Esophagus muscularis mucosa (tissue), 4 donors: Measurements from ENCODE around the gene RFXANK. TPM values are rescaled to one million over a fixed set of nuclear protein-coding genes. Genes with fewer than 3 reads are reported as not detected.
"Not testable (repeated sequence)": the region's sequence is repeated elsewhere in the genome, so short reads cannot be mapped to it uniquely, and the experiment has no call there.

ENCODE experiments used
- DNase-seq: peaks from one replicate; pipeline ENCODE4 v3.0.0-alpha.2; 2017; ENCODE audit errors: extremely low spot score
- H3K27ac ChIP-seq, 4 donors: fragments of 200-600 bp; sonication (generic); replicated peaks in 1 of 4; 1 replicate in 3 of 4; 2 replicates in 1 of 4; pipeline ENCODE4 v1.5.1; 2016 to 2019; ENCODE audit warnings: mild to moderate bottlenecking in 1 of 4
- H3K27me3 ChIP-seq, 4 donors: fragments of 200-600 bp; sonication (generic); one replicate each; pipeline versions ENCODE4 v1.5.1 to v1.6.0; 2016 to 2019
- H3K36me3 ChIP-seq, 4 donors: fragments of 200-600 bp; sonication (generic); one replicate each; pipeline ENCODE4 v1.5.1; 2016 to 2019
- H3K4me1 ChIP-seq, 4 donors: fragments of 200-600 bp; sonication (generic); one replicate each; pipeline ENCODE4 v1.5.1; 2016 to 2019
- H3K4me3 ChIP-seq, 4 donors: fragments of 200-600 bp; sonication (generic); 1 replicate in 2 of 4; 2 replicates in 2 of 4; pipeline ENCODE4 v1.5.1; 2016 to 2019; ENCODE audit warnings: mild to moderate bottlenecking in 4 of 4, moderate library complexity in 1 of 4
- H3K9me3 ChIP-seq, 4 donors: fragments of 200-600 bp; sonication (generic); 1 replicate in 3 of 4; 2 replicates in 1 of 4; pipeline ENCODE4 v1.5.1; 2016 to 2019
- CTCF ChIP-seq, 3 experiments: fragments of 200-600 bp in 2 of 3; fragments of 450-650 bp in 1 of 3; sonication (generic) in 2 of 3; IDR thresholded peaks; one replicate each; pipeline ENCODE4 v1.5.1; 2017 to 2019; ENCODE audit warnings: antibody characterized with exemption in 3 of 3, mild to moderate bottlenecking in 2 of 3, moderate library complexity in 1 of 3
- EP300 ChIP-seq: sonication (generic); formaldehyde crosslinking; IDR thresholded peaks from one replicate; pipeline ENCODE4 v1.6.1; 2017; ENCODE audit warnings: antibody characterized with exemption
- POLR2A ChIP-seq: fragments of 450-650 bp; IDR thresholded peaks from one replicate; pipeline ENCODE4 v1.6.1; 2017; ENCODE audit warnings: antibody characterized with exemption, moderate library complexity, mild to moderate bottlenecking, low read depth
- POLR2AphosphoS5 ChIP-seq, 2 donors: sonication (generic); formaldehyde crosslinking; IDR thresholded peaks; one replicate each; pipeline ENCODE4 v1.6.1; 2017; ENCODE audit warnings: antibody characterized with exemption in 2 of 2
- WGBS: methylation state at CpG from one replicate; pipeline ENCODE4 v1.1.5; 2018; 5-methylcytosine and 5-hydroxymethylcytosine counted together
- intact Hi-C: fragments of 100-400 bp; cut with DNase I; formaldehyde crosslinking; loops from one replicate; pipeline ENCODE4 v1.15.1; 2023
- total RNA-seq, 4 donors: library from RNA; depleted of rRNA; stranded (reverse); fragments of >200 nt; gene quantifications; one replicate each; pipeline versions ENCODE4 v1.1.0 to v1.2.1, GENCODE V29; 2016

Gene RFXANK
- total RNA-seq, 4 donors from 2014 or later = 34.8 to 49.2 (median 38.2) TPM

GRCh38 chr19:19169236-19170052 is 22.6 kb upstream of the RFXANK start:
- DNase-seq = no peak
- H3K27me3 ChIP-seq = peaks cover 0 to 15% (median 5%) of the 10 kb centered on the region in 4 donors
- intact Hi-C loops = no loop called here
- no peaks in the 10 kb centered on the region for H3K9me3 ChIP-seq
- no peak overlapping the region for H3K27ac ChIP-seq
- WGBS = 79% methylated on average over 9 of the region's 9 CpGs
- H3K4me1 ChIP-seq = peaks cover 9 to 15% (median 12%) of the 10 kb centered on the region in 4 donors
- no peak for TF ChIP-seq POLR2A
- no peaks in the 10 kb centered on the region for H3K36me3 ChIP-seq
- peak overlapping the region; percentile 22 to 48 (median 35) for H3K4me3 ChIP-seq

DNA sequence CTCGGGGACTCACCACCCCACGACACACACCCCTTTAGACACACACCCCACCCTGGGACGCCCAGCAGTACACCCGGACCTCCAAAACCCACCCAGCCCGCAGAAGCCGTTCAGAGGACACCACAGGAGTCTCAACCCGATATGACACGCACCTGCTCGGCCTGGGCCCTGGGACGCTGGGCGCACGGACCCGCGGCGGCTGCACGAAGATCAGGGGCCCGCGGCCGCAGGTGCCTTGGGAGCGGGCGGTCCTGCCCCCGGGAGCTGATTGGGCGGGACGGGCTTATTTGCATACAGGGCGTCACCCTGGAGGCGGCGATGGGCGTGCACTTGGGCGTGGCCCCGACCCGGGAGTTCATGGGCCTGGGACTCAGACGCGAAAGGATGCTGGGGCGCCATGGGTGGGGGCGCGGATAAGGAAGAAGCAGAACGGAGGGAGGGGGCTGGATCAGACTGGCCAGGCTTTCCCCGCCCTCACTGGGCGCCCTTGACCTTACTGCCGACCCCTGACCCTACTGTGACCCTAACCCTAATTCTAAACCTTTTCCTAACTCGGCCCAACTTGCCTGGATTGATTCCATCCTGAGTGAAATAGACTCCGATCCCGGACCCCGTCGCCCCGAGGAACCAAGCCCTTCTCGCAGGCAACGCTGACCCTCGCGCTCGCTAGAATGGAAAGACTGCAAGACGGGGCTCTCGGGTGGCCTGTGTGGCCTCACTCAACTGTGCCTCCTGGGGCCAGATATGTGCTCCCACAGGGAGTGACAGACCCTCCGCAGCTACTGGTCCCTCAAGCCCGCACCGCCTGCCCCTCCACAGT is 21.8 kb upstream of the RFXANK start, which contains the start of gene MEF2B:
Gene MEF2B (minus strand): TSS at position 211 of the 820 bp plus-strand sequence. CDS start 19,528 bp downstream, outside the sequence.
- peaks cover 9 to 21% (median 15%) of the 10 kb centered on the region in 4 donors for H3K4me1 ChIP-seq
- TF ChIP-seq CTCF (IDR thresholded peaks at IDR 0.05) = no peak
- no peak for TF ChIP-seq POLR2AphosphoS5 (IDR thresholded peaks at IDR 0.05)
- no peak for TF ChIP-seq POLR2A
- no peak for TF ChIP-seq EP300
- peak within 1 kb of the TSS; percentile 22 to 48 (median 35) for H3K4me3 ChIP-seq
- no peak within 1 kb of the TSS for H3K27ac ChIP-seq
- intact Hi-C loops = no loop called here
- DNase-seq = no peak
- WGBS = 24% methylated on average over 30 of the region's 56 CpGs
- peaks cover 0 to 15% (median 5%) of the 10 kb centered on the region in 4 donors for H3K27me3 ChIP-seq
- no peaks in the 10 kb centered on the region for H3K36me3 ChIP-seq
- no peaks in the 10 kb centered on the region for H3K9me3 ChIP-seq

GRCh38 chr19:19170873-19171672 is 21.0 kb upstream of the RFXANK start:
- Histone ChIP-seq H3K27ac (no peak overlapping the region), H3K4me1 (peaks cover 9 to 21% (median 15%) of the 10 kb centered on the region in 4 donors), H3K27me3 (peaks cover 0 to 15% (median 5%) of the 10 kb centered on the region in 4 donors), H3K9me3 (no peaks in the 10 kb centered on the region), H3K4me3 (no peak overlapping the region), H3K36me3 (peaks cover 0 to 8% (median under 1%) of the 10 kb centered on the region in 4 donors)
- intact Hi-C loops = no loop called here
- TF ChIP-seq EP300 = no peak
- TF ChIP-seq POLR2AphosphoS5 (IDR thresholded peaks at IDR 0.05) = no peak
- TF ChIP-seq POLR2A = no peak
- TF ChIP-seq CTCF (IDR thresholded peaks at IDR 0.05) = no peak
- no peak for DNase-seq
- 79% methylated on average over 6 of the region's 6 CpGs for WGBS

GRCh38 chr19:19171821-19172532 is 20.1 kb upstream of the RFXANK start:
- H3K4me1 ChIP-seq = peaks cover 9 to 21% (median 15%) of the 10 kb centered on the region in 4 donors
- H3K36me3 ChIP-seq = peaks cover 0 to 17% (median 7%) of the 10 kb centered on the region in 4 donors
- H3K9me3 ChIP-seq = no peaks in the 10 kb centered on the region
- TF ChIP-seq EP300 (no peak), POLR2A (no peak), CTCF (IDR thresholded peaks at IDR 0.05) (no peak), POLR2AphosphoS5 (IDR thresholded peaks at IDR 0.05) (no peak)
- intact Hi-C loops = no loop called here
- H3K27ac ChIP-seq = no peak overlapping the region
- H3K4me3 ChIP-seq = no peak overlapping the region
- DNase-seq = no peak
- WGBS = 71% methylated on average over 8 of the region's 8 CpGs
- H3K27me3 ChIP-seq = peaks cover 0 to 15% (median 5%) of the 10 kb centered on the region in 4 donors

DNA sequence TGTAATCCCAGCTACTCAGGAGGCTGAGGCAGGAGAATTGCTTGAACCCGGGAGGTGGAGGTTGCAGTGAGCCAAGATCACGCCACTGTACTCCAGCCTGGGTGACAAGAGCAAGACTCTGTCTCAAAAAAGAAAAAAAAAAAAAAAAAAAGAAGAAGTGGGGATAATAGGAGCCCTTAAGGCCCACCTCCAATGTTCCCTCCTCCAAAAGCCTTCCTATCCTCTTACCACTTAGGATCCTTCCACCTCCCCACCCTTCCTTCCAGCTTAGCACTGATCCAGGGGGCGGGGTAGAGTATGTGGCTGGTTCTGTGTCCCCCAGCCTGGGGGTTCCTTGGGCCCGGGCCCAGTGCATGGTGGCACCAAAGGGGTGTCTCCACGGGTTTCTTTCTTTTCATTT is 18.8 kb upstream of the RFXANK start:
- DNase-seq, H3K27ac ChIP-seq, H3K9me3 ChIP-seq, intact Hi-C loops, H3K4me3 ChIP-seq: not testable (repeated sequence)
- H3K36me3 ChIP-seq = peaks cover 0 to 28% (median 14%) of the 10 kb centered on the region in 4 donors
- 87% methylated on average over 5 of the region's 5 CpGs for WGBS
- H3K27me3 ChIP-seq = peaks cover 0 to 15% (median 5%) of the 10 kb centered on the region in 4 donors
- peaks cover 9 to 21% (median 15%) of the 10 kb centered on the region in 4 donors for H3K4me1 ChIP-seq
